GM12878 (cell line): ENCODE results near the gene CDH4. TPM values are rescaled to one million over a fixed set of nuclear protein-coding genes. Genes with fewer than 3 reads are reported as not detected.

Experiments
- ATAC-seq: fragments of 200-7000 bp; cut with Tn5 transposase; 3 replicates; pipeline ENCODE4 v1.9.1; 2020; ENCODE audit warnings: mild to moderate bottlenecking, moderate library complexity
- BruUV-seq: library from RNA; stranded (reverse); fragments of 400-500 nt; replicated peaks from 2 replicates; lab custom pipeline; 2021; lab: Mats Ljungman, UMichigan
- CTCF ChIA-PET: fragments of 300-600 bp; sonication (Branson Sonifier 250); formaldehyde crosslinking; extraction: SDS; loops from one replicate; lab custom pipeline; 2021; ENCODE audit warnings: inconsistent platforms; lab: Yijun Ruan, JAX
- POLR2A ChIA-PET: fragments of 350-600 bp; formaldehyde crosslinking; extraction: SDS; loops from one replicate; lab custom pipeline; 2021; ENCODE audit warnings: inconsistent platforms; lab: Charles Lee
- RAD21 ChIA-PET: fragments of 300-600 bp; sonication (Branson Sonifier 250); formaldehyde crosslinking; loops from one replicate; lab custom pipeline; 2023; ENCODE audit warnings: antibody characterized with exemption; ENCODE audit not compliant: unreplicated experiment; lab: Charles Lee
- SMC1A ChIA-PET: fragments of 300-600 bp; sonication (Branson Sonifier 250); formaldehyde crosslinking; loops from one replicate; lab custom pipeline; 2023; ENCODE audit not compliant: unreplicated experiment, uncharacterized antibody; lab: Charles Lee
- DNase-seq: peaks from one replicate; pipeline ENCODE4 v3.0.0-alpha.2; 2011; ENCODE audit warnings: low read depth, low spot score
- FAIRE-seq: peaks from 3 replicates; lab custom pipeline; 2011; peaks lifted over from hg19 to GRCh38; lab: Jason Lieb, UNC
- H2AFZ ChIP-seq: 2 replicates; pipeline ENCODE4 v1.6.0; 2011; ENCODE audit warnings: low read depth, low read length, control low read depth; ENCODE audit not compliant: control insufficient read depth
- H3K27ac ChIP-seq: 2 replicates; pipeline ENCODE4 v1.5.1; 2011; ENCODE audit warnings: control low read depth; ENCODE audit not compliant: control insufficient read depth, insufficient read depth
- H3K27me3 ChIP-seq, 2 experiments: replicated peaks in 1 of 2; 2 replicates each; pipeline versions ENCODE4 v1.6.0 to v1.6.1; 2011; ENCODE audit warnings: low read length in 1 of 2; ENCODE audit not compliant: control insufficient read depth in 2 of 2, insufficient read depth in 2 of 2
- H3K36me3 ChIP-seq, 2 experiments: 2 replicates each; pipeline ENCODE4 v1.5.1; 2011; ENCODE audit warnings: low read length in 1 of 2; ENCODE audit not compliant: control insufficient read depth in 2 of 2, insufficient read depth in 2 of 2
- H3K4me1 ChIP-seq: 2 replicates; pipeline ENCODE4 v1.6.1; 2011; ENCODE audit warnings: mild to moderate bottlenecking, low read length, moderate library complexity, mixed read lengths; ENCODE audit not compliant: control insufficient read depth, insufficient read depth
- H3K4me2 ChIP-seq: 2 replicates; pipeline ENCODE4 v1.6.0; 2011; ENCODE audit warnings: control low read depth; ENCODE audit not compliant: control insufficient read depth, insufficient read depth
- H3K4me3 ChIP-seq: fragments of 200-600 bp; sonication (generic); 2 replicates; pipeline ENCODE4 v1.5.1; 2016
- H3K79me2 ChIP-seq: 2 replicates; pipeline ENCODE4 v1.6.0; 2011; ENCODE audit warnings: low read length; ENCODE audit not compliant: control insufficient read depth, insufficient read depth
- H3K9ac ChIP-seq: 2 replicates; pipeline ENCODE4 v1.8.0; 2011; ENCODE audit warnings: low read length, control low read depth, mixed read lengths; ENCODE audit not compliant: control insufficient read depth, insufficient read depth
- H3K9me3 ChIP-seq: replicated peaks from 3 replicates; pipeline ENCODE4 v1.5.1; 2011; ENCODE audit warnings: mild to moderate bottlenecking, low read length; ENCODE audit not compliant: control insufficient read depth, insufficient read depth
- H4K20me1 ChIP-seq: 2 replicates; pipeline ENCODE4 v1.6.0; 2011; ENCODE audit not compliant: control insufficient read depth, insufficient read depth
- BCL3 ChIP-seq: IDR thresholded peaks from 2 replicates; pipeline ENCODE4 v1.6.1; 2011; ENCODE audit warnings: borderline replicate concordance, low read depth, mild to moderate bottlenecking, moderate library complexity, low read length; ENCODE audit not compliant: insufficient read depth, poor library complexity, severe bottlenecking
- BRCA1 ChIP-seq: IDR thresholded peaks from 2 replicates; pipeline ENCODE4 v1.6.1; 2011; ENCODE audit warnings: low read depth, low read length, improper control_type of control experiment
- CREM ChIP-seq: IDR thresholded peaks from 2 replicates; pipeline ENCODE4 v1.6.1; 2014; ENCODE audit warnings: antibody characterized with exemption, low read depth
- CTCF ChIP-seq, 3 experiments: IDR thresholded peaks in 2 of 3; conservative IDR thresholded peaks in 1 of 3; 2 replicates each; pipeline ENCODE4 v1.5.1; 2011; ENCODE audit warnings: low read depth in 3 of 3, low read length in 3 of 3, mild to moderate bottlenecking in 3 of 3, control low read depth in 2 of 3, moderate library complexity in 2 of 3, inconsistent platforms in 1 of 3, mixed read lengths in 1 of 3; ENCODE audit not compliant: control insufficient read depth in 2 of 3, insufficient read depth in 1 of 3; ENCODE audit errors: extremely low read depth in 1 of 3
- NRF1 ChIP-seq: conservative IDR thresholded peaks from 2 replicates; pipeline ENCODE4 v1.6.1; 2011; ENCODE audit warnings: mild to moderate bottlenecking, low read depth, low read length, improper control_type of control experiment
- RBBP5 ChIP-seq: fragments of 200-600 bp; sonication (generic); conservative IDR thresholded peaks from 2 replicates; pipeline ENCODE4 v1.6.1; 2016
- YY1 ChIP-seq: IDR thresholded peaks from 2 replicates; pipeline ENCODE4 v1.6.1; 2011; ENCODE audit warnings: low read depth, mild to moderate bottlenecking, low read length
- WGBS: methylation state at CpG from one replicate; pipeline ENCODE4 v1.1.6; 2016; ENCODE audit warnings: low lambda C conversion rate; ENCODE audit not compliant: insufficient replicate concordance, insufficient coverage; ENCODE audit errors: missing lambda C conversion rate; 5-methylcytosine and 5-hydroxymethylcytosine counted together
- in situ Hi-C: fragments of 300-500 bp; cut with MboI; formaldehyde crosslinking; loops from 9 replicates; pipeline ENCODE4 v1.14.3; 2018; ENCODE audit warnings: mixed read lengths
- intact Hi-C: fragments of 100-400 bp; cut with micrococcal nuclease; formaldehyde crosslinking; loops from one replicate; pipeline ENCODE4 v1.14.2; 2022; ENCODE audit not compliant: unreplicated experiment
- polyA plus RNA-seq, 11 experiments: library from polyadenylated mRNA; depleted of rRNA in 4 of 11; unstranded in 6 of 11; stranded (reverse) in 5 of 11; fragments of >200 nt; fragmentation: Nextera tagmentation in 4 of 11; fragmentation: Illumina TruSeq in 1 of 11; extraction: Ambion mirVana in 4 of 11; extraction: Trizol in 1 of 11; gene quantifications; 1 replicate in 1 of 11; 2 replicates in 10 of 11; pipeline versions ENCODE4 v1.2.1 to v1.2.3, GENCODE V29; 2011 to 2016; ENCODE audit warnings: inconsistent platforms in 2 of 11, missing spikeins in 2 of 11, low read depth in 1 of 11
- total RNA-seq, 4 experiments: library from RNA; depleted of rRNA in 3 of 4; stranded (reverse); fragments of >200 nt in 3 of 4; fragmentation: Illumina TruSeq in 1 of 4; extraction: Trizol in 1 of 4; gene quantifications; 2 replicates each; pipeline versions ENCODE4 v1.2.1 to v1.2.3, GENCODE V29; 2013 to 2021

CDH4 gene
- total and polyA plus RNA-seq, 10 of the 15 experiments (the other 5 are each of a cell fraction or from before 2014, with no cell fraction given), result not detected

- intact Hi-C loops, result no loop called here
- no peak overlapping the region for H3K9ac ChIP-seq
- H3K27me3 ChIP-seq, result no peaks in the 10 kb centered on the region
- H3K4me1 ChIP-seq, result no peaks in the 10 kb centered on the region
- no peak for TF ChIP-seq CREM
- TF ChIP-seq BCL3, result no peak
- no peak for TF ChIP-seq NRF1
- TF ChIP-seq YY1, result no peak
- no peak for TF ChIP-seq CTCF (IDR thresholded peaks at IDR 0.05 in 2 of 3, conservative IDR thresholded peaks at IDR 0.05 in 1 of 3; ENCODE audit: control insufficient read depth in 2 of 3, extremely low read depth in 1 of 3, insufficient read depth in 1 of 3, low read depth in 3 of 3, low read length in 3 of 3)
- no peak for TF ChIP-seq BRCA1
- TF ChIP-seq RBBP5, result no peak
- ChIA-PET POLR2A (no interaction called here), RAD21 (no interaction called here), SMC1A (no interaction called here), CTCF (no interaction called here)
- no peak overlapping the region for H3K4me3 ChIP-seq
- no peak overlapping the region for H3K4me2 ChIP-seq
- DNase-seq (no peak), ATAC-seq (no peak), FAIRE-seq (no peak)
- no peaks in the 10 kb centered on the region for H3K79me2 ChIP-seq
- no peaks in the 10 kb centered on the region for H4K20me1 ChIP-seq
- H3K27ac ChIP-seq, result no peak overlapping the region
- no peaks in the 10 kb centered on the region for H3K36me3 ChIP-seq
- no peaks in the 10 kb centered on the region for H3K9me3 ChIP-seq
- no TSS peak for BruUV-seq
- in situ Hi-C loops, result no loop called here
- no peak overlapping the region for H2AFZ ChIP-seq
- WGBS, result 15% methylated on average over 5 of the region's 6 CpGs
Measured at GRCh38 chr20:61791995-61792394, 539.9 kb downstream of the CDH4 start.
